Activated T-cell treated with anti-CD3 and anti-CD28 coated beads, Interleukin-2, amount 50 U/mL, for 4 hours (primary cell): ENCODE measurements around the gene RAB7B. TPM values are rescaled to one million over a fixed set of nuclear protein-coding genes. Genes with fewer than 3 reads are reported as not detected.
"Not testable (repeated sequence)": the region's sequence is repeated elsewhere in the genome, so short reads cannot be mapped to it uniquely, and the experiment has no call there.

Source experiments
- ATAC-seq, 2 donors: fragments of 200-7000 bp; cut with Tn5 transposase; one replicate each; pipeline ENCODE4 v1.10.0; 2021
- DNase-seq: peaks from one replicate; pipeline ENCODE4 v3.0.0-alpha.2; 2020
- H3K27me3 Mint-ChIP-seq: one replicate; pipeline ENCODE4 v1.8.0; 2021; ENCODE audit warnings: low read depth, mixed read lengths
- H3K36me3 Mint-ChIP-seq: one replicate; pipeline ENCODE4 v1.8.0; 2022; ENCODE audit warnings: mixed read lengths; ENCODE audit not compliant: insufficient read depth
- H3K4me1 Mint-ChIP-seq: one replicate; pipeline ENCODE4 v1.8.0; 2021; ENCODE audit warnings: low read depth, mixed read lengths
- H3K4me3 Mint-ChIP-seq: one replicate; pipeline ENCODE4 v1.8.0; 2021; ENCODE audit warnings: mild to moderate bottlenecking, moderate library complexity, mixed read lengths
- H3K9me3 Mint-ChIP-seq: one replicate; pipeline ENCODE4 v1.8.0; 2021; ENCODE audit warnings: mixed read lengths
- total RNA-seq, 3 donors: library from RNA; stranded (reverse); gene quantifications; one replicate each; pipeline ENCODE4 v1.2.1, GENCODE V29; 2021

The RAB7B gene
- total RNA-seq, 3 donors from 2014 or later, result 0.05 to 0.24 TPM; not detected in 1

DNA sequence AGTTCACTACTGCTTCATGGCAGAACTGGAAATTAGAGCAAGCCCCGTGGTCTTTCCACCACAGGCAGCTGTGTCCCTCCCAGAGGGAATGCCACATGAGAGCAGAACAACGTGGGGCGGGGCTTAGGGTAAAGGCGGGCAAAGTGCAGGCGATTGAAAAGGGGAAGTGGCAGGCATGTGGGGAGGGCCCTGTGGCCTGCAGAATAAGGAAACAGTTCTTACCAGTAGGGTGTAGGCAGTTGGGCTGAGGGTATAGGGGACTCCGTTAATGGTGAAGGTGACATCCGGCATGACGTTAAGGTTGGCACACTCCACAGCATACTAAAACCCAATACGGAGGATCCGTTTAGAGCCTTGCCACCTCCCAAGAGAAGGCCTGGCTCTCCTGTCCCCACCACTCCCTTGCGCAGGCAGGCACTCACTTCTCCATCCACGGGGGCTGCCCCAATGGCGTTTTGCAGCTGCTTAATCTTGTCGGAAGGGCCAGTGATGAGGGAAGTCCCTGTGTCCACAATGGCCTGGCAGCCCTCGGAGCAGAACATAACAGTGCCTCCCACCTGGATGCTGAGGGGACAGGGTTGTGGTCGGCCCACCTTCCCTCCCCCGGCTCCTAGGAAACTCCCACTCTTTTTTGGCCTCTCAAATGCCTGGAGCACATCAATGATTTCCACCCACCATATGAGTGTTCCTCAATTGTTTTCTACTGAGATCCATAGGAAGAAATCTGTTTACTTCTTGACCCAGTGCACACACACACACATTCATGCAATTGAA is 9.1 kb upstream of the RAB7B start:
- no peaks in the 10 kb centered on the region for H3K9me3 Mint-ChIP-seq
- H3K4me1 Mint-ChIP-seq, result peaks cover 19% of the 10 kb centered on the region
- ATAC-seq (peak; percentile 73 to 74), DNase-seq (no peak)
- H3K36me3 Mint-ChIP-seq, result no peaks in the 10 kb centered on the region
- no peaks in the 10 kb centered on the region for H3K27me3 Mint-ChIP-seq
- no peak overlapping the region for H3K4me3 Mint-ChIP-seq

DNA sequence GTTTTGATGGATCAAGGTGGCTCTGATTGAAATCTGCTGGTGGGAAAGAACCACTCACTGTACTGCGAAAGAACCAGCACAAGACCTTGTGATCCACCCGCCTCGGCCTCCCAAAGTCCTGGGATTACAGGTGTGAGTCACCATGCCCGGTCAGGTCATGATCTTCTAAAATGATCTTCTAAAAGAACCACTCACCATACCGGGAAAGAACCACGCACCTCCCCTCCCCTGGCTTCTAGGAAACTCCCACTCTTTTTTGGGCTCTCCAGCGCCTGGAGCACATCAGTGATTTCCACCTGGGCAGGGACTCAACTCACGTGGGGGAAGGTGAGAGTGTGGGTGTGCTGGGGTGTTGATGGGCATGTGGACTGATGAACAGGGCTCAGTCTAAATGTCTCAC is 7.9 kb upstream of the RAB7B start:
- H3K9me3 Mint-ChIP-seq, result no peaks in the 10 kb centered on the region
- ATAC-seq, result peak in 1 of 2 donors; percentile 12

DNA sequence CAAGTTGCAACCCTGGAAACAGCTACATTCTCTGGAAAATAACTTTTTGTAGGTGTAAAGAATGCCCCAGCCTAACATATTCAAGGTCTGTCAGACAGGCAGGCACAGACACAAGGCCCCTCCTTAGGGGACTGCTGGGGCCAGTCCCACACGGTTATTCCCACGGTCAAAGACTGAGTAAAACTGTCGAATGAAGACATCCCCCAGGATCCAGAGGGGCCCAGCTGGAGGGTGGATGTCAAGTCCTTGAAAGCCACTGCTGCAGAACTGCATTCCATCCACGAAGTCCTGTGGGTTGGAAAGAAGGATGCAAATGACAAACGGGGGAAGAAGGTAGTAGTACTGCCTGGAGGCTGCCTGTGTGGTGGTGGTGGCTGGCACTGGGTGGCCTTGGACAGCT is 6.9 kb upstream of the RAB7B start:
- ATAC-seq (no peak), DNase-seq (no peak)
- H3K27me3 Mint-ChIP-seq, result peaks cover 5% of the 10 kb centered on the region
- H3K4me1 Mint-ChIP-seq, result peaks cover 19% of the 10 kb centered on the region
- H3K4me3 Mint-ChIP-seq, result no peak overlapping the region
- H3K9me3 Mint-ChIP-seq, result no peaks in the 10 kb centered on the region
- H3K36me3 Mint-ChIP-seq, result no peaks in the 10 kb centered on the region

More for the DNA sequence above, 7.9 kb upstream of the RAB7B start:
- Mint-ChIP-seq H3K36me3 (no peaks in the 10 kb centered on the region), H3K4me1 (peaks cover 19% of the 10 kb centered on the region), H3K27me3 (peaks cover 5% of the 10 kb centered on the region), H3K4me3 (no peak overlapping the region)
- no peak for DNase-seq

DNA sequence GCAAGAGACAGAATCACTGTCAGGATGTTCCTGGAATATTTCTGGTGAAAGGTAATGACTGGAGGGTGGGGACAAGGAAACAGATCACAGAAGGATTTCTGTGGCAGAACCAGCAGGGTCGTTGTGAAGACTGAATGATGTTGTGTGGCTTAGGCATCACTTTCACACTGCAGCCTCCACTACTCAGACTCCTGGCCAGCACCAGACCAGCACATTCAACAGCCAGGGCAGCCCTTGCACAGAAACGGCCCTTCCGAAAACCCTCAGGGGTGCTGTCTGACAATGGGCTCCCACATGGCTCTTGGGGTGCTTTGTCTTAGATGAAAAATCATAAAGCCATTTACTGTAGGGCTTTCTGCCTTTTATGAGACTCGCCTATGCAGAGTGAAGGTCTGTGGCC is 3.8 kb upstream of the RAB7B start:
- ATAC-seq (no peak), DNase-seq (no peak)
- Mint-ChIP-seq H3K9me3 (no peaks in the 10 kb centered on the region), H3K36me3 (no peaks in the 10 kb centered on the region), H3K27me3 (peaks cover 11% of the 10 kb centered on the region), H3K4me1 (peaks cover 16% of the 10 kb centered on the region), H3K4me3 (no peak overlapping the region)

DNA sequence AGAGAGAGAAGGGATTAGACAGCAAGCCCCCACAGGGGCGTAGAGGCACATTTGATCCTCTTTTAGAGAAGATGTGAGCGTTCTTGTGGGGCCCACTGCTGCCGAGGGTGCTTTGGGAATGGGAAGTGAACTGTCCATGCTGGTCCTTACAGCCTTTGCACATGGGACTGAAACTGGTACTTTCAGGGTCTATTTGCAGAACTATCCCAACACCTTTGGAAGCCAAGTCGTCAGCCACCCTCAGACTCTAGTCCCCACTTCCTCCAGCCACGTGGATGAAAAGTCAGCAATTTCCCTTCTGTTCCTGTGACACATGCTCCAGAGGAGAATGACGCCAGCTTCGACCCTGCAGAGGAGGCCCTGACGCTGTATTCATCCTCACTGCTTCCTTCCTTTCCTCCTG is 2.6 kb upstream of the RAB7B start:
- Mint-ChIP-seq H3K27me3 (peaks cover 11% of the 10 kb centered on the region), H3K4me3 (no peak overlapping the region), H3K4me1 (peaks cover 20% of the 10 kb centered on the region), H3K36me3 (no peaks in the 10 kb centered on the region), H3K9me3 (no peaks in the 10 kb centered on the region)
- DNase-seq, result no peak
- ATAC-seq, result no peak

DNA sequence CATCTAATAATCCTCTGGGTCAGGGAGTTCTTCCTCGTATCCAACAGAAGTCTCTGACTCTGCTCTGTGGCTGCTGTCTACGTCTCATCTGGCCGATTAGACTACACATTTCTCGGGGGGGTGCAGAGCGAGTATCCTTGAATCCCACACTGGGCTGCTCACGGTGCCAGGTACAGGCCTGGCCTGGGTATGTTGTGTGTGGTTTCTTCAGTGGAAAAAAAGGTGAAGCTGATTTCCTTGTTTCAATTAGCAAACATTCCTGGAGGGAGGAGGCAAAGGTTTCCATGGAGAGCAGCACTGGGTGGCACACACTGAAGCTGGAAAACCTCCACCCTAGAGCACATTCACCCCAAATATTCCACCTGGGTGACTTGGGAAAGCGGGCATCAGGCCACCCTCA is 2.0 kb upstream of the RAB7B start:
- no peak for ATAC-seq
- Mint-ChIP-seq H3K4me1 (peaks cover 21% of the 10 kb centered on the region), H3K36me3 (no peaks in the 10 kb centered on the region), H3K9me3 (no peaks in the 10 kb centered on the region), H3K27me3 (peaks cover 11% of the 10 kb centered on the region), H3K4me3 (no peak overlapping the region)
- no peak for DNase-seq

DNA sequence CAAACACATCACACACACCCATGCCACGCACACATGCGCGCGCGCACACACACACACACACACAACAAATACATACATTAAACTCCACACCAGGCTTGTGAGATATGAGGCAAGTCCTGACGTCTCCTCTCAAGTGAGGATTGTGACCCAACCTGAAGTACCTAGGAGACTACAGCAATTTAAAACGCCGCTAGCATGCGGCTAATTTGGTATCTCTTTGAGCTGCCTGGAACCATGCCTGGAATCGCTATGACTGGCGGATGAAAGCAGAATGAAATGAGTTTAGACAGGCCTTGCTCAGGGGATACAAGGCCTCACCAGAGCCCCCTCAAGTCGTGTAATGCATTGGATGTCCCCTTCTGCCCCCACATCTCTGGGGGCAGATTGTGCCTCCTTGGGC is 1.6 kb upstream of the RAB7B start:
- Mint-ChIP-seq H3K4me1 (peaks cover 21% of the 10 kb centered on the region), H3K27me3 (peaks cover 11% of the 10 kb centered on the region), H3K36me3 (no peaks in the 10 kb centered on the region), H3K4me3 (no peak overlapping the region), H3K9me3 (no peaks in the 10 kb centered on the region)
- ATAC-seq, result no peak
- DNase-seq, result no peak

DNA sequence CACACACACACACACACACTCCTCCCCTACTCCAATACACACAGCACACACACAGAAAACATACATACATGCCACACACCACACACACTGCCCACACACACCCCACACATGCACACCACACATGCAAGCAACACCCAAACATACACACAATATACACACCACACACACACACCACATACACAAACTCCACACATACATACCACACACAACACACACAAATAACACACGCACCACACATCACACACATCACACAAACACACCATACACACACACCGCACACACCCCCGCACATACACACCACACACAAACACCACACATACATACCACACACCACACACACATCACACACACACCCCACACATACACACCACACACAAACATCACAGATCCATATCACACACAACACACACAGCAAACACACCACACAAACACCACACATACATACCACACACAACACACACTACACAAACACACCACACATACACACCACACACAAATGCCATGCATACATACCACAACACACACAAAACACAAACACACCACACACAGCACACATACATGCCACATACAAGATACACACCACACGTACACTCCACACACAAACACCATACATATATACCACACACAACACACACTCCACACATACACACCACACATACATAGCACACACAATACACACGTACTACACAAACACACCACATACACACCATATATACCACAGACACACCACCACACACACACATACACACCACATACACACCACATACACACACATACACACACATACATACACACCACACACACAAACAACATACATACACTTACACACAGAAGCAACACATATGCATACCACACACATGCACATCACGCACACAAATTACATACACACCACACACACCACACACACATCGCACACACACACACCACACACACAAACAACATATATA is 932 bp upstream of the RAB7B start:
- ATAC-seq (no peak), DNase-seq (no peak)
- Mint-ChIP-seq H3K4me3 (no peak overlapping the region), H3K36me3 (no peaks in the 10 kb centered on the region), H3K9me3 (no peaks in the 10 kb centered on the region), H3K4me1 (peaks cover 21% of the 10 kb centered on the region), H3K27me3 (peaks cover 11% of the 10 kb centered on the region)

DNA sequence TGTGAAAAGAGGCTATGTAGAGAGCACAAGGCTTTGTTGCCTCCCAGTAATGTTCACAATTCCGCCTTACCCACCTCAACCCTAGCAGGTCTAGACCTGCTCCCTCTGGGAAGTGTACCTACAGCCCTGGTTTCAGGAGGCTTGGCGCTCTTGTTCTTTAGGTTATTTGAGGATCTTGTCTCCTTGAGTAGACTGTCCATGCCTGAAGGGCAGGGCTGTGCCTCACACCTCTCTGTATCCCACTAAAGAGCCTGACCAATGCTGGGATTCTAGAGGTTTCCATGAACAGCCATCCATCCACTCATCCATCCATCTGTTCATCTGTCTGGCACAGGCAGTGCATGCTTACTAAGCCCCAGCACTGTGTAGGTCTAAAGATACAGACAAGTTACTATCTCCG is 1.0 kb downstream of the RAB7B start:
- DNase-seq (no peak), ATAC-seq (no peak)
- Mint-ChIP-seq H3K4me3 (no peak overlapping the region), H3K27me3 (peaks cover 12% of the 10 kb centered on the region), H3K9me3 (no peaks in the 10 kb centered on the region), H3K36me3 (no peaks in the 10 kb centered on the region), H3K4me1 (peaks cover 21% of the 10 kb centered on the region)

DNA sequence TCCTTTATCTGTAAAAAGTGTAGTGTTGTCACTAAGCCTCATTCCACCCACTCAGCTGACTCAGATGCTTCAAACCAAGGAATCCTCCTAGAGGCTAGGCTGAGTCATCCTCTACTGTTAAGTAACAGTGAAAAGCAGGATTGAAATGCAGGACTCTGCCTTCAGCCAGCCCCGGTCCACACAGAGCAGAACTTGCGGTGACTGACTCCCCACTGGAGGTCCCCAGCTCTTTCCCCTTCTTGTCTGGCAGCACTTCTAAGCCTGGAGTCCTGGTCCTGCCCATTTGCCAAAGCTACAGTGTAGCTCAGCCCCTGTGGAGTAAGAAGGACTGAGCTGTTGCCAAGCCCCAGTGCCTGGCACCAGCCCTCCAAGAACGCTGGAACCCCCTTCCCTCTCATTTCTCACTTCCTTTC is 1.7 kb downstream of the RAB7B start:
- ATAC-seq, result peak; percentile 87 to 88
- Mint-ChIP-seq H3K4me3 (no peak overlapping the region), H3K27me3 (peaks cover 13% of the 10 kb centered on the region), H3K36me3 (no peaks in the 10 kb centered on the region), H3K4me1 (peaks cover 21% of the 10 kb centered on the region), H3K9me3 (no peaks in the 10 kb centered on the region)
- no peak for DNase-seq

DNA sequence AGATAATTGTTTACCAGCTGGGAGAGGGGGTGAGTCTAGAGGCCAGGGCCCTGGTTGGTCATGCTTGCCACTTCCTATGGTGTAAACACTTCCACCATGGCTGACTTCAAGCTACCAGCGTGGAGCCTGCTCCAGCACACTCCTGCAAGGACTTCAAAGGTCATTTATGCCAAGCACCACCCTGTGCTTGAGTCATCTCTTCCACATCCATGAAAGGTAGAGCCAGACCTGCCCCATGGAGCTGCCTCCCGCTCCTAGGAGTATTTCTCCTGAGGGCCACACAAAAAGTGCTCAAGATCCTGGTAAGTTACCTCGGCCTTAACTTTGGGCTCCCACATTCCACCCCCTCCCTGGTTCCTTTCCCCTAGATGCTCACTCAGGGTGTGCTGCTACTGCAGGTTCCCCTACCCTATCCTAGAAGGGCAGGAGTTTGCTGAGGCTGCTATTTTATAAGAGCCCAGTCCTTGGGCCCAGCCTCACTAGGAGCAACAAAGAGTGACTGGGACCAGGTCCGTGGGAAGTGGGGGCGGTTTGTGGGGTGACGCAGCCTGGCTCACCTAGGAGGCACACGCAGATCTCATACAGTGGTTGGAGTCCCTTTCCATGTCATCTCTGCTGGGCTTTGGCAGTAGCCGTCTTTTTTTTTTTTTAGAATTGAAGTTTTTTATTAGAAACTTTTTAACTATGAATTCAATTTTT is 2.4 kb downstream of the RAB7B start:
- no peaks in the 10 kb centered on the region for H3K36me3 Mint-ChIP-seq
- H3K4me1 Mint-ChIP-seq, result peaks cover 21% of the 10 kb centered on the region
- H3K4me3 Mint-ChIP-seq, result no peak overlapping the region
- peaks cover 8% of the 10 kb centered on the region for H3K27me3 Mint-ChIP-seq
- ATAC-seq (peak; percentile 31 to 70), DNase-seq (no peak)
- H3K9me3 Mint-ChIP-seq, result no peaks in the 10 kb centered on the region

DNA sequence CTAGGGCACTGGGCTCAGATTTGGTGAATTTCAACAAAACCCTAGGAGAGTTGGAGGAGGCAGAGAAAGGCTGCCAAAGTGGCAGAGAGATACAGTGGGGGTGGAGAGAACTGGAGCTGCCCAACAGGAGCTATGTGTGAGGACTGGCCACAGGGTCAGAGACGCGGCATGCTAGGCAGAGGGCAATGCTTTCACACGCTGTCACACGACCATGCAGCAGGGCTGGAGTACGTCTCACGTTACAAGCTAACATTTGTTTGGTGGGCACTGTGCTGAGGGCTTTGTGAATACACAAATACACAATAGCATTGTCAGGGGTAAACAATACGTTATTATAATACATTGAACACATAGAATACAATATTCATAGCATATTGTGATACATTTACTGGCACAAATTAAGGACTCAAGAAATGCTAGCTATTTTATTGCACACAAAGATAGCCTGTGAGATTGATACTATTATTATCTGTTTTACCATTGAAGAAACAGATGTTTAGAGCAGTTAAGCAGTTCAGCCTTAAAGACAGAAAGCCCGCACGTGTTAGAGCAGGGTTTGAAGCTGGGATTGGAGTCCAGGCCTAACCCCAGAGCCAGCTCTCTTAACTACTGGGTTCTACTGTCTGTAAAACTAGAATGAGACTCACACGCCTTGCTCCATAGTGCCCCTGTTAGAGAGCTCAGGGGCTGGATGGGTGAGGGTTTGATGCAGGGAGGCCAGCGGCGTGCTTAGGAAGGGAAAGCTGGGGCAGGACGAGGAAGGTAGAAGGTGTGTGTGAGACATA is 4.5 kb downstream of the RAB7B start:
- DNase-seq, result no peak
- H3K27me3 Mint-ChIP-seq, result peaks cover 3% of the 10 kb centered on the region

DNA sequence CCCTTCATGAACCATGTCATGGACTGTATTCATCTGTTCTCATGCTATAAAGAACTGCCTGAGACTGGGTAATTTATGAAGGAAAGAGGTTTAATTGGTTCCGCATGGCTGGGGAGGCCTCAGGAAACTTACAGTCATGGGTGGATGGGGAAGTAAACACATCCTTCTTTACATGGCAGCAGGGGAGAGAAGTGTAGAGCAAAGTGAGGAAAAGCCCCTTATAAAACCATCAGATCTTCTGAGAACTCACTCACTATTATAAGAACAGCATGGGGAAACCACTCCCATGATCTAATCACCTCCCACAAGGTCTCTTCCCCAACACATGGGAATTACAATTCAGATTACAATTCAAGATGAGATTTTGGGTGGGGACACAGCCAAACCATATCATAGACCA is 6.6 kb downstream of the RAB7B start:
- H3K27me3 Mint-ChIP-seq, ATAC-seq, H3K4me3 Mint-ChIP-seq, H3K4me1 Mint-ChIP-seq, H3K36me3 Mint-ChIP-seq, H3K9me3 Mint-ChIP-seq, DNase-seq: not testable (repeated sequence)

More for the DNA sequence above, 4.5 kb downstream of the RAB7B start:
- Mint-ChIP-seq H3K36me3 (no peaks in the 10 kb centered on the region), H3K4me3 (no peak overlapping the region), H3K9me3 (no peaks in the 10 kb centered on the region), H3K4me1 (peaks cover 15% of the 10 kb centered on the region)
- no peak for ATAC-seq

DNA sequence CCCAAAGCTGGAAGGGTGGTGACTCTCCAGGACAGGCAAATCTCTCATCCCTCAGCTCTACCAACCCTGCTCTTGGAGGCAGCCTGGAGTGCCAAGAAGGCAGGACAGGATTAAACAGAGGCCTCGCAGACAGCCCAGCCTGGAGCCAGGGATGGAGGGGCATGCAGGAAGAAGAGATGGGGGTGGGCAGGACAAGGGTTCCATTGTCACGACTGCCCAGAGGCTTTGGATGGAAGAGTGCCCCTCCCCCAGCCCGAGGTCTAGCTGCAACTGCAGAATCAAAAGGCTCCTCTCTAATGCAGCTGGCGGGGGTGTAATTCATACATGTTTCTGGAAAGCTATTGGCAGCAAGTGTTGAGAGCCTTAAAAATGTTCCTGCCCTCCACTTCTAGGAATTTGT is 8.8 kb downstream of the RAB7B start:
- no peaks in the 10 kb centered on the region for H3K36me3 Mint-ChIP-seq
- H3K27me3 Mint-ChIP-seq, result peaks cover 17% of the 10 kb centered on the region
- H3K4me3 Mint-ChIP-seq, result no peak overlapping the region
- no peak for ATAC-seq
- no peak for DNase-seq
- no peaks in the 10 kb centered on the region for H3K9me3 Mint-ChIP-seq
- H3K4me1 Mint-ChIP-seq, result no peaks in the 10 kb centered on the region
